ENCODE results near the gene SKIDA1.

The SKIDA1 gene

DNA sequence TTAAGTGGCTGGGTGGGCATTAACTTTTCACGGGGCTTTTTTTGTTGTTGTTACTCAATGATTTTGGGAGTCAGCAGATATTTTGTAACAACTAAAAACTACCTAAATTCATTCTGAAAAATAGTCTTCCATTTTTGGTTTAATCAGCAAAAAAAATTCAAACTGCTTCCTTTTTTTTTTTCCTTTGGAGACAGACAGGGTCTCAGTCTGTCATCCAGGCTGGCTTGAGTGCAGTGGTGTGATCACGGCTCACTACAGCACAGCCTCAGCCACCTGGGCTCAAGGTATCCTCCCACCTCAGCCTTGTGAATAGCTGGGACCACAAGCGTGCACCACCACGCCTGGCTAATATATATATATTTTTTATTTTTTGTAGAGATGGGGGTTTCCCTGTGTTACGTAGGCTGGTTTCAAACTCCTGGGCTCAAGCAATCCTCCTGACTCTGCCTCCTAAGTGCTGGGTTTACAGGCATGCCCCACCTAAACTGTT lies 36.5 kb downstream of the SKIDA1 start:
- TF ChIP-seq, protein P1, sequence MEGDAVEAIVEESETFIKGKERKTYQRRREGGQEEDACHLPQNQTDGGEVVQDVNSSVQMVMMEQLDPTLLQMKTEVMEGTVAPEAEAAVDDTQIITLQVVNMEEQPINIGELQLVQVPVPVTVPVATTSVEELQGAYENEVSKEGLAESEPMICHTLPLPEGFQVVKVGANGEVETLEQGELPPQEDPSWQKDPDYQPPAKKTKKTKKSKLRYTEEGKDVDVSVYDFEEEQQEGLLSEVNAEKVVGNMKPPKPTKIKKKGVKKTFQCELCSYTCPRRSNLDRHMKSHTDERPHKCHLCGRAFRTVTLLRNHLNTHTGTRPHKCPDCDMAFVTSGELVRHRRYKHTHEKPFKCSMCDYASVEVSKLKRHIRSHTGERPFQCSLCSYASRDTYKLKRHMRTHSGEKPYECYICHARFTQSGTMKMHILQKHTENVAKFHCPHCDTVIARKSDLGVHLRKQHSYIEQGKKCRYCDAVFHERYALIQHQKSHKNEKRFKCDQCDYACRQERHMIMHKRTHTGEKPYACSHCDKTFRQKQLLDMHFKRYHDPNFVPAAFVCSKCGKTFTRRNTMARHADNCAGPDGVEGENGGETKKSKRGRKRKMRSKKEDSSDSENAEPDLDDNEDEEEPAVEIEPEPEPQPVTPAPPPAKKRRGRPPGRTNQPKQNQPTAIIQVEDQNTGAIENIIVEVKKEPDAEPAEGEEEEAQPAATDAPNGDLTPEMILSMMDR (IDR thresholded peaks at IDR 0.05; ENCODE audit: low read depth, low read length, missing control alignments): no peak
- no peak overlapping the region for H3K4me3 ChIP-seq (replicated peaks; ENCODE audit: low read depth, low read length)
- DNase-seq (ENCODE audit: extremely low read depth, low read depth): no peak

DNA sequence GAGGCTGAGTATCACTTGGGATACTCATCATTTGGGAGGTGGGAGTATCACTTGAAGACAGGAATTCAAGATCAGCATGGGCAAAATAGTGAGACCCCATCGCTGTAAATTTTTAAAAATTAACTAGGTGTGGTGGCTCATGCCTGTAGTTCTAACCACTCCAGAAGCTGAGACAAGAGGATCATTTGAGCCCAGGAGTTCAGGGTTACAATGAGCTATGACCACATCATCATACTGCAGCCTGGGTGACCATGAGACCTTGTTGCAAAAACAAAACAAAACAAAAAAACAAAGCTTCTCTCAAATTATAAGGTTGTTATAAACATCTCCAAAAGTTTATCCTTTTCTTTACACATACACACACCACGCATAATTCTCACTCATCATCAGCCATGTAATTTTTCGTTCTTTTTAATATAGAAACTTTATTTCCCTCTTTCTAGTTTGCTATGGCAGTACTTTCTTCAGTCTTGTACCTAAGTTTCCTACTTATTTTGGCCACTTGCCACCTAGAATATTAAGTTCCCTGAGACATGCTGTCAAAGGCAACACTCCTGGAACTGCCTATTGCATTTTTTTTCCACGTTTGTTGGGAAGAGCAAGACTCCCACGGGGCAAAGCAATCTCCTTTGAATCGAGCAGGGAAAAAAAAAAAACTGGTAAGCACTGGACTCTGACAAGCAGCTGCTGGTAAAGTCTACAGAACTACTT lies 37.1 kb downstream of the SKIDA1 start:
- TF ChIP-seq, protein P1 (IDR thresholded peaks at IDR 0.05; ENCODE audit: low read depth, low read length, missing control alignments): no peak
- no peak overlapping the region for H3K4me3 ChIP-seq (replicated peaks; ENCODE audit: low read depth, low read length)
- no peak for DNase-seq (ENCODE audit: extremely low read depth, low read depth)

DNA sequence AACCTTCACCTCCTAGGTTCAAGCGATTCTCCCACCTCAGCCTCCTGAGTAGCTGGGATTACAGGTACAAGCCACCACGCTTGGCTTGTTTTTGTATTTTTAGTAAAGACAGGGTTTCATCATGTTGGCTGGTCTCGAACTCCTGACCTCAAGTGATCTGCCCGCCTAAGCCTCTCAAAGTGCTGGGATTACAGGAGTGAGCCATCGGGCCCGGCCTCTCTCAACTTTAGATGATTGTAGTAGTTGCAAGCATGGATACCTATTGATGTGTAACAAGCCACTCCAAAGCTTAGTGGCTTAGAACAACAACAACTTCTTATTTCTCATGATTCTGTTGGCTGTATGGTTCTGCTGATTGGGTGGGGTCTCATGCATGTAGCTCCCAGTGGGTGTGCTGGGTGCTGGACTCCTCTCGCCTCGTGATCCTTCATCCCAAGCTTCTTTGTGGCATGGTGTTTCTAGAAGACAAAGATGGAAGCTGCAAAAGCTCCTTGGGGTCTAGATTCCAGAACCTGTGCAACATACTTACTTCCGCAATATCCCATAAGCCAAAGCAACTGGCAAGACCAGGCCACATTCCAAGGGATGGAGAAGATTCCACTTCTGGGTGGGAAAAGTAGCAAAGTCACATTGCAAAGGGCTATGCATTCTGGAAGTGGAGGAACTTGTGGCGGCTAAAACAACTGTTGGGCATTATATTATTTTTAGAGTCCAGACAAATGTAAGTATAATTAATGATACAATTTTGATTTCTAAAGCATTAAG lies 37.9 kb downstream of the SKIDA1 start:
- no peak overlapping the region for H3K4me3 ChIP-seq (replicated peaks; ENCODE audit: low read depth, low read length)
- no peak for DNase-seq (ENCODE audit: extremely low read depth, low read depth)
- TF ChIP-seq, protein P1 (IDR thresholded peaks at IDR 0.05; ENCODE audit: low read depth, low read length, missing control alignments): no peak

DNA sequence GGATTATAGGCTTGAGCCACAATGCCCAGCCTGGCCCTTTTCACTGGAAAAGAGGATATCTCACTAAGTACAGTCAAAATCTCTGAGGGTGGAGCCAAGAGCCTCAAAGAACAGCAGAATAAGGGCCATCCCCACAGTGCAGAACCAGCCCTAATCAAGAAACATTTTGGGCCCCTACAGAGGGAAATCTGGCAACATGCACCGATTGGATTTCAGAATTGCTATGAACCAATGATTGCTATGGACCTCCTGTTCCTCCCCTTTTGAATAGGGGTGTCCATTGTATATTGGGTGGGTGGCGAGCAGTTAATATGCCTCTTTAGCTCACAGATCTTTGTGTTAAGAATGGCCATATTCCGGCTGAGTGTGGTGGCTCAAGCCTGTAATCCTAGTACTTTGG lies 42.7 kb downstream of the SKIDA1 start:
- H3K4me3 ChIP-seq (replicated peaks; ENCODE audit: low read depth, low read length): no peak overlapping the region
- no peak for DNase-seq (ENCODE audit: extremely low read depth, low read depth)
- TF ChIP-seq, protein P1 (IDR thresholded peaks at IDR 0.05; ENCODE audit: low read depth, low read length, missing control alignments): no peak

DNA sequence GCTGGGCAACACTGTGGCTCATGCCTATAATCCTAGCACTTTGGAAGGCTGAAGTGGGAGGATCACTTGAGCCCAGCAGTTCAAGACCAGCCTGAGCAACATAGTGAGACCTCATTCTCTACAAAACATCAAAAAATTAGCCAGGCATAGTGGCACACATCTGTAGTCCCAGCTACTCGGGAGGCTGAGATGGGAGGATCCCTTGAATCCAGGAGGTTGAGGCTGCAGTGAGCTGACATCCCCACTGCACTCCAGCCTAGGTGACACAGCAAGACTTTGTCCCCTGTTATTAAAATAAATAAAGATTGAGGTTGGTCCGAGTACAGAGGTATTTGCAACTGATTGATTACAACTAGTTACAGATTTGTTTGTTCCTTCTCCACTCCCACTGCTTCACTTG lies 44.1 kb downstream of the SKIDA1 start:
- no peak for DNase-seq (ENCODE audit: extremely low read depth, low read depth)
- H3K4me3 ChIP-seq (replicated peaks; ENCODE audit: low read depth, low read length): no peak overlapping the region
- TF ChIP-seq, protein P1 (IDR thresholded peaks at IDR 0.05; ENCODE audit: low read depth, low read length, missing control alignments): no peak

DNA sequence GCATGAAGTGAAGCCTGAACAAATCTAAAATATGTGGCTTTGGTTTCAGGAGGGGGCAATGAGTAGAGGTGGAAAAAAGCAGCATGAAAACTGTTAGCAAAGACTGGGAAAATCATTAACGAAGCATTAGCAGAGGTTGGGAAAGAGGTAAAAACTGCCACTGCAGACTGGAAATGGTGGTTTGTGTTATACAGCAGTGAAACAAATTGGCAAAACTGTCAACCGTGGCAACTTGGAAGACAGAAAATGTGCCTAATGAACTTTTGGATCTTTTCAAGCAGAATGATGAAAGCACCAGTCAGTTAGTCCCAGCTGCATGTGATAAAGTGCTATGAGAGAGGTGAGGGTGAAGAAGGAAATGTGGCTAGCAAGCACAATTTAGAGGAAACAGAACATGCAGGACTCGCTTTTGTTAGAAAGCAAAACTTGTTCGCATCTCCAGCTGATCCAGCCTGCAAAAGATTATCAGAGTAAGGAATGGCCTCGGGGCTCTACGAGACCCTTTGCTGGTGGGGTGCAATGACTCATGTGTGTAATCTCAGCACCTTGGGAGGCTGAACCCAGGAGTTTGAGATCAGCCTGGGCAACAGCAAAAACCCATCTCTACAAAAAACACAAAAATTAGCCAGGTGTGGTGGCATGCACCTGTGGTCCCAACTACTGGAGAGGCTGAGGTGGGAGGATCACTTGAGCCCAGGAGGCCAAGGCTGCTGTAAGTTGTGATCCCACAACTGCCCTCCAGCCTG lies 45.7 kb downstream of the SKIDA1 start:
- no peak overlapping the region for H3K4me3 ChIP-seq (replicated peaks; ENCODE audit: low read depth, low read length)
- TF ChIP-seq, protein P1 (IDR thresholded peaks at IDR 0.05; ENCODE audit: low read depth, low read length, missing control alignments): no peak
- no peak for DNase-seq (ENCODE audit: extremely low read depth, low read depth)
